HepG2 (cell line): ENCODE measurements around the gene KRT15. TPM values are rescaled to one million over a fixed set of nuclear protein-coding genes. Genes with fewer than 3 reads are reported as not detected.

ENCODE experiments used
- CHD4 ChIP-seq: fragments of 200-600 bp; sonication (generic); IDR thresholded peaks from 2 replicates; pipeline ENCODE4 v1.7.0; 2017; ENCODE audit warnings: mild to moderate bottlenecking, low read length, borderline replicate concordance
- KDM5B ChIP-seq: sonication (generic); formaldehyde crosslinking; IDR thresholded peaks from 2 replicates; pipeline ENCODE4 v1.4.0; 2020; ENCODE audit warnings: missing genetic modification reagents, mild to moderate bottlenecking, borderline replicate concordance
- PCBP1 ChIP-seq: fragments of 200-400 bp; formaldehyde crosslinking; IDR thresholded peaks from 2 replicates; pipeline ENCODE4 v1.6.1; 2017; ENCODE audit warnings: mild to moderate bottlenecking, low read depth, low read length, borderline replicate concordance
- SRY ChIP-seq: sonication (generic); formaldehyde crosslinking; IDR thresholded peaks from 2 replicates; pipeline ENCODE4 v1.8.0; 2022; ENCODE audit warnings: mild to moderate bottlenecking, missing genetic modification reagents
- ZBTB7A ChIP-seq: sonication (generic); formaldehyde crosslinking; IDR thresholded peaks from 2 replicates; pipeline ENCODE4 v1.8.0; 2022; ENCODE audit warnings: mild to moderate bottlenecking, missing genetic modification reagents
- ZNF232 ChIP-seq: sonication (generic); formaldehyde crosslinking; IDR thresholded peaks from 2 replicates; pipeline ENCODE4 v1.4.0; 2020; ENCODE audit warnings: missing genetic modification reagents, borderline replicate concordance
- ZNF343 ChIP-seq: sonication (generic); formaldehyde crosslinking; IDR thresholded peaks from 2 replicates; pipeline ENCODE4 v1.4.0; 2020; ENCODE audit warnings: mild to moderate bottlenecking, missing genetic modification reagents
- polyA plus RNA-seq, 8 experiments: library from polyadenylated mRNA; depleted of rRNA in 3 of 8; stranded (reverse) in 7 of 8; unstranded in 1 of 8; fragments of >200 nt; fragmentation: Illumina TruSeq in 4 of 8; extraction: Trizol in 4 of 8; gene quantifications; 2 replicates each; pipeline versions ENCODE4 v1.2.1 to v1.2.3, GENCODE V29; 2011 to 2016; ENCODE audit warnings: low read depth in 4 of 8, missing spikeins in 1 of 8, mixed read lengths in 1 of 8; ENCODE audit not compliant: insufficient read depth in 1 of 8
- total RNA-seq, 5 experiments: library from RNA; depleted of rRNA; stranded (reverse); fragments of >200 nt; fragmentation: Illumina TruSeq; extraction: Trizol; gene quantifications; 2 replicates each; pipeline ENCODE4 v1.2.3, GENCODE V29; 2016; ENCODE audit warnings: low read depth in 1 of 5
- TF ChIP-seq, protein P1 (sequence below), 2 experiments: sonication (generic) in 1 of 2; formaldehyde crosslinking in 1 of 2; IDR thresholded peaks; 2 replicates each; pipeline versions ENCODE4 v1.4.0 to v1.6.1; 2018 to 2020; ENCODE audit warnings: missing genetic modification reagents in 2 of 2, borderline replicate concordance in 1 of 2, low read depth in 1 of 2, mild to moderate bottlenecking in 1 of 2, missing biosample characterization in 1 of 2
- TF ChIP-seq, protein P2 (sequence below): IDR thresholded peaks from 2 replicates; pipeline ENCODE4 v1.6.1; 2016; ENCODE audit warnings: missing genetic modification reagents, missing compliant biosample characterization
- TF ChIP-seq, protein P3 (sequence below): sonication (generic); formaldehyde crosslinking; IDR thresholded peaks from 2 replicates; pipeline ENCODE4 v1.5.0; 2020; ENCODE audit warnings: mild to moderate bottlenecking, missing genetic modification reagents
- TF ChIP-seq, protein P4 (sequence below): sonication (generic); formaldehyde crosslinking; IDR thresholded peaks from 2 replicates; pipeline ENCODE4 v1.8.0; 2022; ENCODE audit warnings: missing genetic modification reagents, mild to moderate bottlenecking, inconsistent platforms, borderline replicate concordance
- TF ChIP-seq, protein P5 (sequence below): sonication (generic); formaldehyde crosslinking; IDR thresholded peaks from 2 replicates; pipeline ENCODE4 v1.5.0; 2020; ENCODE audit warnings: missing genetic modification reagents, mild to moderate bottlenecking, borderline replicate concordance
- TF ChIP-seq, protein P6 (sequence below): sonication (generic); formaldehyde crosslinking; IDR thresholded peaks from 2 replicates; pipeline ENCODE4 v1.4.0; 2020; ENCODE audit warnings: missing genetic modification reagents
- TF ChIP-seq, protein P7 (sequence below): sonication (generic); formaldehyde crosslinking; IDR thresholded peaks from 2 replicates; pipeline ENCODE4 v1.4.0; 2020; ENCODE audit warnings: missing genetic modification reagents, borderline replicate concordance

Gene KRT15
- total and polyA plus RNA-seq, 2 of the 13 experiments (the other 11 are each of a cell fraction or from before 2014, with no cell fraction given), result 0.46 to 0.63 TPM

DNA sequence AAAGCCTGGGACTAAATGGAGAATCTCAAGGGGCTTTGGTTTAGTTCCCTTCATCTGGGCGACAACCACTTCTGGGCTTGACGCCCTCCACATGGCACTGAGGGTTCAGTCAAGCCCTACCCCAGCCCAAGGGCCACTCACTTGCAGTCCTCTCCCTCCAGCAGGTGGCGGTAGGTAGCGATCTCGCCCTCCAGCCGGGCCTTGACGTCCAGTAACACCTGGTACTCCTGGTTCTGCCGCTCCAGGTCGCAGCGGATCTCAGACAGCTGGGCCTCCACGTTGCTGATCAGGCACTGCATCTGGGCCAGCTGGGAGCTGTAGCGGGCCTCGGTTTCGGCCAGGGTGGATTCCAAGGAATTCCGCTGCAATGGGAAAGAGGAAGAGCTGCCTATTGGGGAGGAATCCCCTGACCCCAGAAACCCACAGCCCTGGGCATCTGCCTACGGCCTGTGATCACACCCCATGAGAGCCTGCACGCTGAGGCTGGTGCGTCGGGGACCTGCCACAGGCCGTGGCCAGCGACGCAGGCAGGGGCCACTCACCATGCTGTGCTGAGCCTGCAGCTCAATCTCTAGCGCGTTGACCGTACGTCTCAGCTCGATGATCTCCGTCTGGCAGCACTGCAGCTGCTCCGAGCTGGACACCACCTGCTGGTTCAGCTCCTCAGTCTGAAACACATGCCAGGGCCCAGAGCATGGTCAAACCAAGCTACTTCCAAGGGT lies 31.7 kb downstream of the KRT15 start (continued):
- TF ChIP-seq, protein P1, sequence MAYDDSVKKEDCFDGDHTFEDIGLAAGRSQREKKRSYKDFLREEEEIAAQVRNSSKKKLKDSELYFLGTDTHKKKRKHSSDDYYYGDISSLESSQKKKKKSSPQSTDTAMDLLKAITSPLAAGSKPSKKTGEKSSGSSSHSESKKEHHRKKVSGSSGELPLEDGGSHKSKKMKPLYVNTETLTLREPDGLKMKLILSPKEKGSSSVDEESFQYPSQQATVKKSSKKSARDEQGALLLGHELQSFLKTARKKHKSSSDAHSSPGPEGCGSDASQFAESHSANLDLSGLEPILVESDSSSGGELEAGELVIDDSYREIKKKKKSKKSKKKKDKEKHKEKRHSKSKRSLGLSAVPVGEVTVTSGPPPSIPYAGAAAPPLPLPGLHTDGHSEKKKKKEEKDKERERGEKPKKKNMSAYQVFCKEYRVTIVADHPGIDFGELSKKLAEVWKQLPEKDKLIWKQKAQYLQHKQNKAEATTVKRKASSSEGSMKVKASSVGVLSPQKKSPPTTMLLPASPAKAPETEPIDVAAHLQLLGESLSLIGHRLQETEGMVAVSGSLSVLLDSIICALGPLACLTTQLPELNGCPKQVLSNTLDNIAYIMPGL (CRISPR knock-in tag; IDR thresholded peaks at IDR 0.05; ENCODE audit: borderline replicate concordance in 1 of 2, low read depth in 1 of 2), result 0 out of 4 replicates have a peak, but pooled peaks of 1 of the 2 experiments have one; percentile 40
- no peak for TF ChIP-seq ZNF343 (CRISPR knock-in tag)
- TF ChIP-seq, protein P2, sequence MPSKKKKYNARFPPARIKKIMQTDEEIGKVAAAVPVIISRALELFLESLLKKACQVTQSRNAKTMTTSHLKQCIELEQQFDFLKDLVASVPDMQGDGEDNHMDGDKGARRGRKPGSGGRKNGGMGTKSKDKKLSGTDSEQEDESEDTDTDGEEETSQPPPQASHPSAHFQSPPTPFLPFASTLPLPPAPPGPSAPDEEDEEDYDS, result no peak
- TF ChIP-seq, protein P3, sequence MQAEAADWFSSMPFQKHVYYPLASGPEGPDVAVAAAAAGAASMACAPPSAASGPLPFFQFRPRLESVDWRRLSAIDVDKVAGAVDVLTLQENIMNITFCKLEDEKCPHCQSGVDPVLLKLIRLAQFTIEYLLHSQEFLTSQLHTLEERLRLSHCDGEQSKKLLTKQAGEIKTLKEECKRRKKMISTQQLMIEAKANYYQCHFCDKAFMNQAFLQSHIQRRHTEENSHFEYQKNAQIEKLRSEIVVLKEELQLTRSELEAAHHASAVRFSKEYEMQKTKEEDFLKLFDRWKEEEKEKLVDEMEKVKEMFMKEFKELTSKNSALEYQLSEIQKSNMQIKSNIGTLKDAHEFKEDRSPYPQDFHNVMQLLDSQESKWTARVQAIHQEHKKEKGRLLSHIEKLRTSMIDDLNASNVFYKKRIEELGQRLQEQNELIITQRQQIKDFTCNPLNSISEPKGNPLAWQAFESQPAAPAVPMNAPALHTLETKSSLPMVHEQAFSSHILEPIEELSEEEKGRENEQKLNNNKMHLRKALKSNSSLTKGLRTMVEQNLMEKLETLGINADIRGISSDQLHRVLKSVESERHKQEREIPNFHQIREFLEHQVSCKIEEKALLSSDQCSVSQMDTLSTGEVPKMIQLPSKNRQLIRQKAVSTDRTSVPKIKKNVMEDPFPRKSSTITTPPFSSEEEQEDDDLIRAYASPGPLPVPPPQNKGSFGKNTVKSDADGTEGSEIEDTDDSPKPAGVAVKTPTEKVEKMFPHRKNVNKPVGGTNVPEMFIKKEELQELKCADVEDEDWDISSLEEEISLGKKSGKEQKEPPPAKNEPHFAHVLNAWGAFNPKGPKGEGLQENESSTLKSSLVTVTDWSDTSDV (CRISPR knock-in tag), result no peak
- TF ChIP-seq PCBP1, result no peak
- TF ChIP-seq, protein P4, sequence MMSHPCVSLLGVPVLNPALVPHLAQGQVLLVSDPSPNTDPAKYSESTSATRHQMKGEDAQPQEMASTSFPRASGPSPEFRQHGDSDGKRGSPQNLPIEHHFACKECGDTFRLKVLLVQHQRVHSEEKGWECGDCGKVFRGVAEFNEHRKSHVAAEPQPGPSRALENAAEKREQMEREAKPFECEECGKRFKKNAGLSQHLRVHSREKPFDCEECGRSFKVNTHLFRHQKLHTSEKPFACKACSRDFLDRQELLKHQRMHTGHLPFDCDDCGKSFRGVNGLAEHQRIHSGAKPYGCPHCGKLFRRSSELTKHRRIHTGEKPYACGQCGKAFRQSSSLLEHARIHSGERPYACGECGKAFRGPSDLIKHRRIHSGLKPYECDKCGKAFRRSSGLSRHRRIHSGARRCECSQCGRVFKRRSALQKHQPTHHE (CRISPR knock-in tag), result no peak
- TF ChIP-seq CHD4, result no peak
- TF ChIP-seq, protein P5, sequence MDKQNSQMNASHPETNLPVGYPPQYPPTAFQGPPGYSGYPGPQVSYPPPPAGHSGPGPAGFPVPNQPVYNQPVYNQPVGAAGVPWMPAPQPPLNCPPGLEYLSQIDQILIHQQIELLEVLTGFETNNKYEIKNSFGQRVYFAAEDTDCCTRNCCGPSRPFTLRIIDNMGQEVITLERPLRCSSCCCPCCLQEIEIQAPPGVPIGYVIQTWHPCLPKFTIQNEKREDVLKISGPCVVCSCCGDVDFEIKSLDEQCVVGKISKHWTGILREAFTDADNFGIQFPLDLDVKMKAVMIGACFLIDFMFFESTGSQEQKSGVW (CRISPR knock-in tag), result no peak
- TF ChIP-seq, protein P6, sequence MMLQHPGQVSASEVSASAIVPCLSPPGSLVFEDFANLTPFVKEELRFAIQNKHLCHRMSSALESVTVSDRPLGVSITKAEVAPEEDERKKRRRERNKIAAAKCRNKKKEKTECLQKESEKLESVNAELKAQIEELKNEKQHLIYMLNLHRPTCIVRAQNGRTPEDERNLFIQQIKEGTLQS (CRISPR knock-in tag), result 0 out of 2 replicates have a peak, but pooled peaks have one; percentile 19
- 0 out of 2 replicates have a peak, but pooled peaks have one; percentile 53 for TF ChIP-seq KDM5B (CRISPR knock-in tag)
- TF ChIP-seq, protein P7, sequence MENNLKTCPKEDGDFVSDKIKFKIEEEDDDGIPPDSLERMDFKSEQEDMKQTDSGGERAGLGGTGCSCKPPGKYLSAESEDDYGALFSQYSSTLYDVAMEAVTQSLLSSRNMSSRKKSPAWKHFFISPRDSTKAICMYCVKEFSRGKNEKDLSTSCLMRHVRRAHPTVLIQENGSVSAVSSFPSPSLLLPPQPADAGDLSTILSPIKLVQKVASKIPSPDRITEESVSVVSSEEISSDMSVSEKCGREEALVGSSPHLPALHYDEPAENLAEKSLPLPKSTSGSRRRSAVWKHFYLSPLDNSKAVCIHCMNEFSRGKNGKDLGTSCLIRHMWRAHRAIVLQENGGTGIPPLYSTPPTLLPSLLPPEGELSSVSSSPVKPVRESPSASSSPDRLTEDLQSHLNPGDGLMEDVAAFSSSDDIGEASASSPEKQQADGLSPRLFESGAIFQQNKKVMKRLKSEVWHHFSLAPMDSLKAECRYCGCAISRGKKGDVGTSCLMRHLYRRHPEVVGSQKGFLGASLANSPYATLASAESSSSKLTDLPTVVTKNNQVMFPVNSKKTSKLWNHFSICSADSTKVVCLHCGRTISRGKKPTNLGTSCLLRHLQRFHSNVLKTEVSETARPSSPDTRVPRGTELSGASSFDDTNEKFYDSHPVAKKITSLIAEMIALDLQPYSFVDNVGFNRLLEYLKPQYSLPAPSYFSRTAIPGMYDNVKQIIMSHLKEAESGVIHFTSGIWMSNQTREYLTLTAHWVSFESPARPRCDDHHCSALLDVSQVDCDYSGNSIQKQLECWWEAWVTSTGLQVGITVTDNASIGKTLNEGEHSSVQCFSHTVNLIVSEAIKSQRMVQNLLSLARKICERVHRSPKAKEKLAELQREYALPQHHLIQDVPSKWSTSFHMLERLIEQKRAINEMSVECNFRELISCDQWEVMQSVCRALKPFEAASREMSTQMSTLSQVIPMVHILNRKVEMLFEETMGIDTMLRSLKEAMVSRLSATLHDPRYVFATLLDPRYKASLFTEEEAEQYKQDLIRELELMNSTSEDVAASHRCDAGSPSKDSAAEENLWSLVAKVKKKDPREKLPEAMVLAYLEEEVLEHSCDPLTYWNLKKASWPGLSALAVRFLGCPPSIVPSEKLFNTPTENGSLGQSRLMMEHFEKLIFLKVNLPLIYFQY (CRISPR knock-in tag), result no peak
- TF ChIP-seq ZNF232, result no peak
- TF ChIP-seq ZBTB7A, result no peak
- 0 out of 2 replicates have a peak, but pooled peaks have one; percentile 33 for TF ChIP-seq SRY
